GM19328 (cell line): Measurements from ENCODE around the gene STAT4.
"Not testable (repeated sequence)": the region's sequence is repeated elsewhere in the genome, so short reads cannot be mapped to it uniquely, and the experiment has no call there.

Experiments
- ATAC-seq: cut with Tn5 transposase; IDR thresholded peaks from one replicate; pipeline ENCODE4 v1.9.1; 2021; ENCODE audit warnings: mild to moderate bottlenecking, moderate library complexity; ENCODE audit not compliant: unreplicated experiment

STAT4 gene

DNA sequence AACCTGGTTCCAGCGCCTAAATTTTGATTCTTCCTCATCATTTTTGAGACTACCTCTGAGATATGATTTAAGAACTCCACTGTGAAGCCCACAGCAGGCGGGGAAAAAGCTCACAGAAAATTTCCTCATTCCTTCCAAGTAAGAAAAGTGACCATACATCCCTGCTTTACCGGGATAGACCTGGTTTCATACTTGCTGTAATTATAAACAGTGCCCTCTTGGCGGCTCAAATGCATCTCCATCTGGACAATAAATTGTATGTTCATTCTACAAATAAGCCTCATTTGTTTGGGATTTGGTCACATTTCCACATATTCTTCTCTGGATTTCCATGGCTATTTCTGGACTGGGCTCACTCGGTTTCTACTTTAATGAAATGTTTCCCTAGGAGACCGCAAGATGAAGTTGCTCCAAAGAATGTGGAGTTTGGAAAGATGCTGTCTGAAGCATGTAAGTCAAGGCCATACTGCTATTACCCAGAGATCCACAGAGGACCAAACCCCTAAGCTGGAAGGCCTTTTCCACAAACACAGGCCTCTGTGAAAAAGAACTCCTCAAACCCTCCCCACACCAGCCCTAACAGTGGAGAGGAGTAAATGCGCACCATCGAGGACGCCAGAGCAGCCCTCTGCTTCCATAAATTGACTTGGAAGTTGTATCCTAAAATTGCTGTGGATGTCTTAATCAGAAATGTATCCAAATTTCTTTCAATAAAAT lies 150.7 kb downstream of the STAT4 start:
- ATAC-seq, result no peak

DNA sequence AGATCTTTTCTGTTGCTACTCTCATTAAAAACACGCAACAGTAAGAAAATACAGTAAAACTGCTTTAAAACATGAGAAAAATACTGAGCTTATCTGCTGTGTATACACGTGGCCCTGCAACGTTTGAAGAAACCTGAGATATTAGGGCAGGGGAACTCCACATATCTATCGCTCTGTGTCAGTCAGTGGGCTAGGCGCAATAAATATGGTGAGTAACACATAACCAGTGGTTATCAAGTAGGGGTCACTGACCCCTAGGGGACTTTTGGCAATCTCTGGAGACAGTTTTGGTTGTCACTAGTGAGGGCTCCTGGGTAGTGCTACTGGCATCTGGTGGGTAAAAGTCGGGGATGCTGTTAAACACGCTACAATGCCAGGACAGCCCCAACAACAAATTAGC lies 151.7 kb downstream of the STAT4 start:
- ATAC-seq, result no peak

DNA sequence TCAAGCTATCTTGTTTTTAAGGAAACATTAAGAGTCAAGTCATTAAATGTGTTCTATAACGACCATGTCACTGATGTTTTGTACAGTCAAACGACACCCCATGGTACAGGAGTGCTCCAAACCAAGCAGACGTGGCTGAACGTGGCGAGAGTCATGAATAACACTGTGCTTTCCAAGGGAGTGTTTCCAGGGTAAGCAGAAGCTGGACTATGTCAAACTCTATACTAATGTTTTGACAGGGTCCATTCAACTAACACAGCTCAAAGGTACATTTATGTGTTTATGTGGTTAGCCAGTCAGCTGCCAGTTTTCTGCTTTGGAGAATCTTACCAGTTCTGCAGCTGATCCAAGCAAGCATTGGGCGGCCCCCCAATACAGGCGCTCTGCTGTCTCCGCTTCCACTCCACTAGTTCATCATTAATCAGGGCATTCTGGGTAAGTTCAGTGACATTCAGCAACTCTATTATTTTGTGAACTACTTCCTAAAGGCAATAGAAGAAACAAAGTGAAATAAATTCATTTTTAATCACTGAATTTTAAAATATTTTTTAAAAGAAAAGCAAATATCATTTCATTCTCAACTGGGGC lies 153.2 kb downstream of the STAT4 start:
- no peak for ATAC-seq

DNA sequence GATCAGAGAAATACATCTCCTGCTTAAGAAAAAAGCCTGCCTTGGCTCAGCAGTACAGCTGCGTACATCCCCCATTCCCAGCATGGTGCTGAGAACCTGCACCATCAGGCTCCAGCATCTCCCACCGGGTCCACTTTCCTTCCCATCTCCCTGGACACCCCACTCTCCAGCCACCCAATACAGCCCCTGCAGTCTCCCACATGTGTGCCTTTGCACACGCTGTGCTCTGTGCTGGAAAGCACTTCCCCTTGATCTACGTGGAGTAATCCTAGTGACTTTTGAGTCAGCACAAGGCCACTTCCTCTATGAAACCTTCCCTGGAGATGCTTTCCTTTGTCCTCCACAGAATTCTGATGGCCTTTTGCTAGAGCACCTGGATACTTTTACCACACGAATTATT lies 153.8 kb downstream of the STAT4 start:
- ATAC-seq, result no peak

DNA sequence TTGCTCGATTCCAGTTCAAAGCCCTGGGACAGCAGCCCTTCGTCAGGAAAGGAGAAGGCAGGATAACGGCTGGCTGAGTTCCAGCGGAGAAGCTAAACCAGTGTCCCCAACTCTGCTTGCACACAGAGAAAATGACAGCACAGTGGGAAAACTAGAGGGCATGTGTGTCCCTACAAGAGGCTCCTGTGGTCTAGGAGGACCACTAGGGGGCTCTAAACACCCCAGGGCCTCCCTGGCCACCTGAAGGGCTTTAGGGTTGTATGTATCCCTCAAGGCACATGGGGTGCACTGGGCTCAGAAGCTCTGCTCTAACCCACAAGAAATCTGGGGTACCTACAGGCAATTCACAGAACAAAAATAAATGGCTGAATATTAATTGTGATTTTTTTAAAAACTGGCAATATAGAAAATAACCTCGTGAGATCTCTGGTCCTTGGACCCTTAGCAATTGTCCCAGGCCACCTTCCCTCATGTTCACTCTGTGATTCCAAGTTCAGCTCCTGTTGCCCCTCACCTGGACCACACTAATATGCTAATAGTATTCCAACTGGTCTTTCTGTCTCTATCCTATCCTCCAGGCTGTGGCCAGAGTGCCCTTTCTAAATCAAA lies 154.4 kb downstream of the STAT4 start:
- ATAC-seq, result no peak

DNA sequence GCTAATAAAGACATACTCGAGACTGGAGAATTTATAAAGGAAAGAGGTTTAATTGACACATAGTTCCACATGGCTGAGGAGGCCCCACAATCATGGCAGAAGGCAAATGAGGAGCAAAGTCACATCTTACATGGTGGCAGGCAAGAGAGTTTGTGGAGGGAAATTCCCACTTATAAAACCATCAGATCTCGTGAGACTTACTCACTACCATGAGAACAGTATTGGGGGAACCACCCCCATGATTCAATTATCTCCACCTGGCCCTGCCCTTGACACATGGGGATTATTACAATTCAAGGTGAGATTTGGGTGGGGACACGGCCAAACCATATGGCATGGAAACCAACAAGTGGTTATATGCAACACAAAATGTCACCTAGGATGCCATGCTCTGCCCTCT lies 155.5 kb downstream of the STAT4 start:
- ATAC-seq, result not testable (repeated sequence)

DNA sequence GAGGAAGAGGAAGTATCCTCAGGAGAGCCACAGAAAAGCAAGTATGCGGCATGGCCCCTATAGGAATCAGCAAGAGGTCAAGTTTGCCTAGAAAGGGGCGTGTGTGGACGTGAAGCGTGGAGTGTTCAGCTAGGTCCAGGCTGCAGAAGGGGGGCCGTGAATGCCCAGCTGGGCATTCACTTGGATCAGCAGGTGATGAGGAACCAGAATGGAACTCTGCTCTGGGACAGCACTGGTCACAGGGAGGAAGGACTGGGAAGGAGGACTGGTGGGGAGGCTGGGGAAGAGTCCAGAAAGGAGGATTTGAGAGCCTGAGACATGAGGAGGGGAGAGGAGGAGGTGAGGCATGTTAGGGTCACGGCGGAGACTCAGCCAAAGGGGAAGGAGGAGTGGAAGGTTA lies 156.6 kb downstream of the STAT4 start:
- ATAC-seq, result no peak

DNA sequence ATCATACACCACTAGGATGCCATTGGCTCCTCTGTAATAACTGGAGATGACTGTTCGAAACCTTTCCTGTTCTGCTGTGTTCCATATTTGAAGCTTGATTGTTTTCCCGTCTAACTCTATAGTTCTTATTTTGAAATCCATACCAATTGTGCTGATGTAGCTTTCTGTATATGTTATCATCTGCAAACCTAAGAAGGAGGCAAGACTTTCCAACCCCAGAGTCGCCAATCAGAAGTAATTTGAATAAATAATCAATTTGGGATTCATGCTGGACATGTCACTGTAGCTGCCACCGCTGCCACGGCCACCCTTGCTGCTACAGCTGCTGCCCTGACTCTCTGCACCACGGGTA lies 157.5 kb downstream of the STAT4 start:
- ATAC-seq, result no peak

DNA sequence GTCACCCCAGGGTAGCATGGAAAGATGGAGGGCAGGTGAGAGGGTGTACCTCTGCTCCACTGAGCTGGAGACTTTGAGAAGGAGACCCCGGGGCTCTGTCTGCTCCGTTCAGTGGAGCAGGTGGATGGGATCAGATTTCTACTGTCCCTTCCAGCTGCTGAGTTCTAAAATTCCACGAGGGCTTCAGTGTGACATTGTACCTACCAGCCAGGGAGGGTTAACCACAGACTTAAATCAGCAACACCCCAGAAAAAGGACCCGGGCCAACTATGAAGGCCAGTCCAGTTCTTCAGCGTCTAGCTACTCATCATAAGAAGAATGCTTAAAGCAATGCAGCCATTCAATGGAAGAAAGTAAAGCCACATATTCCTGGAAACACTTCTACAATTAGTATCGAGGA lies 160.7 kb downstream of the STAT4 start:
- ATAC-seq, result no peak

DNA sequence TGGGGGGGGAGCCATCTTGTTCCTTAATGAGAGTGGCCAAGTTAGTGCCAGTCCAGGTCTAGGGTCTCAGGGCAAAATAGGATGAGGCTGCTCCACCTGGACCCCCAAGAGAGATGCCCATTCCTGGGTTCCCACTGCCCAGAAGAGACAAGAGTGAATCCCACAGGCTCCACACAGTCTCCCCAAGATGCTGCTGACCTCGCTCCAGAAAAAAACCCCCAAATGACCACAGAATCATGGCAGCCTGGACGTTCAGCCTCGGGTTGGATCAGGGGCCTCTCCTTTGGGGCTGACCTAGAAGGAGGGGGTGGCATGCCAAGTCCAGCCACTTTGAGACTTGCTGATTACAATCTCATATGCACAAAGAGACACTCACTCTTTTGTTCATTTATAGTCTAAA lies 161.9 kb downstream of the STAT4 start:
- ATAC-seq, result no peak

DNA sequence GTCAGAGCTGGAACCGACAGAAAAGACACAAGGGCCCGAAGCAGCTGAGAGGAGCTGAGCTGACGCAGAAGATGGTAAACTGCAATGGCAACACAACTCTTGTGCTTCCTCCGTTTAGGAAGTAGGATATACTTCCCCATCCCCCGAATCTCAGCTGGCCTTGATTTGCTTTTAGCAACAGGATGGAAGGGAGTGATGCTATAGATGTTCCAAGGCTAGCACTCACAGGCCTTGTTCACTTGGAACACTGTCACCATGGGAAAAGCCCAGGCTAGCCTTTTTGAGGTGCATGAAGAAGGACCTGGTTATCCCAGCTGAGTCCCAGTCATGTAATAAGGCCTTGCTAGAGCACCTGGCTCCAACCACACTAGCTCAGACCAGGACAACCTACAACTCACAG lies 162.9 kb downstream of the STAT4 start:
- no peak for ATAC-seq

DNA sequence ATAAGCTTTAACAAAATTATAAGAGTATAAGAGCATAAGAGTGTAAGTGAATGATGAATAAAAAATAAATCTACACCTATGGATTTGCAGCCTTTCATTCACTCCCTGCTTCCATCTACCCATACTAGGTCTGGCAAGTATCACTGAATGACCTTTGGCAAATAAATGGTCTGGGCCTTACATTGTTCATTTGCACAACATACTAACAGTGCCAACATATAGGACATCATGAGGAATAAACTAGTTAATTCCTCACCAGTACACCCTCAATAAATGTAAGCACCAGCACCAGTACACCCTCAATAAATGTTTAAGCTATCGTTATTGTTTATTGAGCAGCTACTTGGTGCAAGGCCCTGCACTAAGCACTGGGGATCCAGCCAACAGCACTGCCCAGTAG lies 163.7 kb downstream of the STAT4 start:
- no peak for ATAC-seq

DNA sequence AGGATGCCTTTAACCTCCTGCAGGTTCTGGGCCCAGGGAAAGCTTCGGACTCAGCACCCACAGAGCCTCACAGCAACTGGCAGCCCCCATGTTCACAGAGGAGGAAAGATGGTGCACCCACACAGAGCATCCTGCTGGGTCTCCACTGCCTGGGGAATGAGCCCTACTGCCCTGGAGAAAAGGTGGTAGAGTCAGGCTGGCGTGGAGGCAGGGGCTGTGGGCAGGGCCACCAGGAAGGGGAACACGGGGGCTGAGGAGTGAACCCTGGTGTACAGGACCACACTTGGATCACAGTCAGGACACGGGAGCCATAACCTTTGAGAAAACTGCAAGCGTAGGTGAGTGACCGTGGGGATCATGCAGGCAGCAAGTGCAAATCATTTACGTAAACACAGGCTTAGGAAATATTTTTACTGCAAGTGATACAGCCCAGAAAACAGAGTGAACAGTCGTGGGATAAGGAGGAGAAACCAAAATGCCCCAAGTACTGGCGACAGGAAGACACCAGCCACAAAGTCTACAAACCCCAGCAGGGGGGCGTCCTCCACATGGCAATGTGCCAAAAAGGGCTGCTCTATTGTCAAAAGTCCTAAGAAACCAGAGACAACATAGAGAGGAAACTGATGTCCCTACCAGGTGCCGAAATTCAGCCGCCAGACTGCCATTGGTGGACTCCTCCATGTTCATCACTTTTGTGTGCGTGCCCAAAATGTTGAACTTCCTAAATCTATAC lies 164.4 kb downstream of the STAT4 start:
- ATAC-seq, result no peak

DNA sequence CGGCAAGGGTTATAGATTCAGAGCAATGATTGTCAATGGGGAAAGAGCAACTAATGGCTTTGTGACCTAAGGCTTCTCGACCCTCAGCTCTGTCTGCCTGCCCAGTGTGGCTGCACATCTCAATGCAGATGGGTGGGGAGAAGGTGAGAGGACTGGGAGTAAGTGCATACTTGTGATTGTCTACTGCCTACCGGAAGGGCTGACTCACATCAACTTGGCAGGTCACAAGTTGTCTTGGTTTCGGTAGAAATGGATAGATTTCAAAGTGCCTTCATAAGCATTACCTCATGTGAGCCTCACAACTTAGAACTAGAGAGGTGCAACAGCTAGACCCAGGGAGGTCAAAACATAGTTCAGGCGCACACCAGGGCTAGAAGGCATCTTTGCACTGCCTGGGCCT lies 166.2 kb downstream of the STAT4 start:
- no peak for ATAC-seq

DNA sequence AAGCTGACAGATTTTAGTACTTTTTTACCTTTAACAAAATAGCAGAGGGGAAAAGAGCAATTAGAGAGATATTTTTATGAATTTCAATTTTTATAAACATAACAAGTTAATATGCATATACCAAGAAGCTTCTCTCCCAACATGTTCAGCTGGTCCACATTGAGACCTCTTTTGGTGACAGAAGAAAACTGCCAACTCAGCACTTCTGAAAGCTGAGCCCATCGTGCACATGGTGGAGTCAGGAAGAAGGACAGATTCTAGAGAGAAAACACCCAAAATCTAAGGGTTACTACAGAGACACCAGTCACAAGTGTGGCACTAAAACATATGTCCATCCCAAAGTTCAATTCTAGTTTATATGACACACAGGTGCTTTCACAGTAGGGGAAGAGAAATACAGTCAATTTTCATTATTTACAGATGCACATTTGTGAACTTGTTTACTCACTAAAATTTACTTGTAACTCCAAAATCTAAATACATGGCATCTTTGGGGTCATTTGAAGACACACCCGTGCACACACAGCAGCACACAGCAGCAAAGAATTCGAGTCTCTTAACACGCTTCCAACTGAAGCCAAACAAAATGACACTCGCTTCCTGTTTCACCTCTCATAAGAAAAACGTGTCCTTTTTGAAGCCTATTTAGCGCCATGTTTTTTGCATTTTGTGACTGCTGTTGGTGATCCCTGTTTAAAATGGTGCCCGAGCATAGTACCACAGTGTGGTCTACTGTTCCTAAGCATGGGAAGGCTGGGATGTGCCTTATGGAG lies 168.3 kb downstream of the STAT4 start:
- ATAC-seq, result no peak

DNA sequence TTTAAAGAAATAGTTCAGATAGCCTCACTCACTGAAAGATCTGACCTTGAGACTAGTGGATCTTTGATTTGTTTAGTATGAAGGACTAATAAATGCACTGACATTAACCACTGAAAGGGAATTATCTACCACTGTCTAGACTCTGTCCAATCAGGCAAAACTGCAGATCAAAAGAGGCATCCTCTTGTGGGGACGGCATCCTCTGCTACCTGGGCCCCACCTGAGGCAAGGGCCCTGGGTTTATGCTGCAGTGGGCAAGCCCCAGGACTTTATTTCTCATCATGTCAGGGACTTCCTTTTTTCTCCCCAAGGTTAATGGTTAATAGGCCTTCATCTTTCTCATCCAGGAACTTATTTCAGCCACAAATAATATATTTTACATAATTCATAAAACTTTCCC lies 169.1 kb downstream of the STAT4 start:
- ATAC-seq, result no peak

DNA sequence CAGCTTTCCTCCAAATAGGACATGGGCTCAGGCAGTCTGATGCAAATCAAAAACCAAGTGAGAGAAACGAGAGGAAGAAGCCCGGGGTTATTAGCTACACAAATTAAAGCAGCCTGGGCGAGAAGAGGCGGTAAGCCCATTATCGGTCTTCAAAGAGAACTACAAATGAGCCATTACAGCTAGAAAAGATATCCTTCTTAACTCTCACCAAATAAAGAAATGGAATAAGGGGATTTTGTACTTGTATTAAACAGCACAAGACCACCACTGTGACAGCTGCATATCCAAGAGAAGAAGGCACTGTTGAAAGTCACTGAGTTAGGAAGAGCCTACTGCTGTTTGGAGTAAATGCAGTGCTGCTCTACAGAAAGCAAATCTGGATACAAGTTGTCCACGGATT lies 169.5 kb downstream of the STAT4 start:
- ATAC-seq, result no peak

DNA sequence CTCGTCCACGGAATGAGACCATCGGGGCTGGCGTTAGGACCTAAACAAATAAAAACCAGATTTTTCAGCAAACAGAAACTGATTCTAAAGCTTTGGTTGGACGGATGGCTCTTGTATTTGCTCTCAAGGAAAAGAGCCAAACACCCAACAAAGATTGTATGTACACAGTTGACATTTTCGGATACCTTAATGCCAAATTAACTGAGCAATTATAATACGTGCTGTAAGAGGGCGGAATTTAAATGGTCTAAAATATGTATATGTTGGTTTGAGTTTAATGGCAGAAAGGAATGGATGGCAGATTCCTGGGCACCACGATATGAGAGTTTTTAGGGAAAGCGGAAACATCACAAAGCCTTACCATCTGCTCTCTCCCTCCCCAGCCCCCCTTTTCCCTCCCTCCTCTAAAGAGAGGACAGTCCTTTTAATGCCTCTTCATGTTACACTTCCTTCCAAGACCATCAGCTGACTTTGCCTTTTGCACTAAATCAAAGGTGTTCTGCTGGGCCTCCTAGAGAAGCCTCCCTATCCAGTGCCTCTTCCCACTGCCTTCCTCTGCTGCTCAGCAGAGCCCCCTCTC lies 170.1 kb downstream of the STAT4 start:
- ATAC-seq, result no peak

DNA sequence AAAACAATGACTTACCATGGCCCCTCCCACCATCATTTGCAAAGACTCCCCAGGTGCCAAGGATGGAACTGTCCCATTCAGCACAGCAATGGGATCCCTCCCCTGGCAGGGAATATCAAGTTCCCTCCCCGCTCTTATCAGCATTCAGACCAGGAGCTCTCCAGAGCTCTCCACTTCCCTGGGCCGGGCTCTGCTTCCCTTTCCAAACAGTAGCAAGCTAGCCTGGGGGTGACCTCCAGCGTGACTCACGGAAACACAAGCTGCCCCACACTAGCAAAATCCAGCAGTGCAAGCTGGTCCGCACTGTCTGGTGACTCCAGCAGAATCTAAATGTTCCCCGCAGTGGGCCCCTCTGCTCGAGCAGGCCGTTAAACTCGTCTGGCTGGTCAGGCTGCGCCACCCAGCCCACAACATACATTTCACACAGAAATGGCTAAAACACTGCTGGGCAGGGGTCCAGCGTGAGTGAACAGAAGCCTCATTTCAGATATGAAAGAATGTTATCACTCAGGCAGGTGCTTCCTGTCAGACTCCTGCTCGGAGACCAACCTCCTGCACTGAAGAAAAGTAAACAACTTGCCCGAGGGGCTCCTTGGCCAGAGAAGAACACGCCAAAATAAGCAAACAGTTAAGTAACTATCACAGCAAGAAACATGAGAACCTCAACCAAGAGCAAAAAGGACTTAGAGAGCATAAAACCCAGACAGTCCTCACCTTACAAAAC lies 170.7 kb downstream of the STAT4 start:
- no peak for ATAC-seq
